Islet of Langerhans (tissue), 1 donor: ENCODE measurements around the gene CTSA.
"Not testable (repeated sequence)": the region's sequence is repeated elsewhere in the genome, so short reads cannot be mapped to it uniquely, and the experiment has no call there.

Experiments used
- FAIRE-seq: peaks from one replicate; lab custom pipeline; 2011; peaks lifted over from hg19 to GRCh38; lab: Jason Lieb, UNC

The CTSA gene

GRCh38 chr20:45918779-45919537 is 27.8 kb downstream of the CTSA start:
- no peak for FAIRE-seq

DNA sequence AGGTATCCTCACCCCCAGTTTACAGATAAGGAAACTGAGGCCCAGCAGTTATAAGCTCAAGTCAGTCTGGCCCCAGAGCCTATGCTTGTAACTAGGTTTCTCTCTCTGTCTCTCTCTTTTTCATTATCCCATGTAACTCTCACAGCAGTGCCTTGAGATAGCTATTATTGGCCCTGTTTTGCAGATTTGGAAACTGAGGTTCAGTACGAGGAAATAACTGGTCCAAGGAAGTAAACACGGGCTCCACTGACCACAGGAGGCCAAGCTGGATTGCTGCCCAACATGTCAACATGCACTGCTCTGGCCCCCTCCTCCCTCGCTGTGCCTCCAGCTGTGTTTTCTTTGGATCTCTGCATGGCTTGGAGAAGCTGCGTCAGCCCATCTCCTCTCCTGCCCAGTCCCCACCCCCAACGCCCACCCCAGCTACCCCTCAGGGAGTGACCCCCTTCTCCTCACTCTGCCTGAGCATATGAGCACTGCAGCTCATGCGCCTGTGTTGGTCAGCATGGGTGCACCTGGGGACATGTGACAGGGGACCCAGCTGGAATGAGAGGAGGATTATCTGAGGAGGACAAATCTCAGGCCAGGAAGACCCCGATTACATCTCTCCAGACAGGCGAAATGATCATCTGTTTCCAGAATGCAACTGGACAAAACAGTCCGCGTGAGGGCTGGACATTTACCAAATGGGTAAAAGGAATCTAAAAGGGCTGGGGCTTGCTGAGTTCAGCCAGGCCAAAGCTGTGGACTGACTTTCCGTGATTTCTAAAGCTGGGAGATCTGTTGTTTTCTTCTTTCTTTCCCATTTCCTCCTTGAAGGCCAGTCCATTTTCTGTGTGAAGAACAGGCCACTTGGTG is 28.6 kb downstream of the CTSA start:
- FAIRE-seq, result no peak

GRCh38 chr20:45920462-45921336 is 29.6 kb downstream of the CTSA start:
- FAIRE-seq, result no peak

GRCh38 chr20:45921337-45922189 is 30.4 kb downstream of the CTSA start:
- no peak for FAIRE-seq

GRCh38 chr20:45924391-45925261 is 33.5 kb downstream of the CTSA start:
- FAIRE-seq, result peak; percentile 95

- no peak for FAIRE-seq
These were observed 34.8 kb downstream of the CTSA start for GRCh38 chr20:45925821-45926506.

DNA sequence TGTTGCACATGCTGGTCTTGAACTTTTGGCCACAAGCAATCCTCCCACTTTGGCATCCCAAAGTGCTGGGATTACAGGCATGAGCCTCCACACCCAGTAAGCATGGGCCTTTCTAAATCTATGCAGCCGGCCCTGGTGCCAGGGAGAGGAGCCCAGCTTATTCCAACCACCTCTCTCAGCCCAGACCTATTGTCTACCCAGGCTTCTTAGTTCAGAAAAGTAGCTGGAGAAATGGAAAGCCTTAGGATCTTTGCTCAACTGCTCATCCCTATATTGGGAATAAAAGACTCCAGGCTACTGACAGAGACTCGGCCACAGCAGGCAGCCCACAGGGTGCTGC is 35.6 kb downstream of the CTSA start:
- no peak for FAIRE-seq

GRCh38 chr20:45927071-45927878 is 36.1 kb downstream of the CTSA start:
- no peak for FAIRE-seq

DNA sequence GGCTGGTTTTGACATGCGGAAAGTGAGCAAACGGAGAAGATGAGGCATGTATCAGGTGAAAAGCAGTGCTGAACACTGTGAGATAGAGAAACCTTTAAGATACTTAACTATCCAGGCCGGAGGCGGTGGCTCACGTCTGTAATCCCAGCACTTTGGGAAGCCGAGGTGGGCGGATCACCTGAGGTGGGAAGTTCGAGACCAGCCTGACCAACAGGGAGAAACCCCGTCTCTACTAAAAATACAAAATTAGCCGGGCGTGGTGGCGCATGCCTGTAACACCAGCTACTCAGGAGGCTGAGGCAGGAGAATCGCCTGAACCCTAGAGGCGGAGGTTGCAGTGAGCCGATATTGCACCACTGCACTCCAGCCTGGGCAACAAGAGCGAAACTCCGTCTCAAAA is 40.5 kb downstream of the CTSA start:
- FAIRE-seq, result not testable (repeated sequence)

DNA sequence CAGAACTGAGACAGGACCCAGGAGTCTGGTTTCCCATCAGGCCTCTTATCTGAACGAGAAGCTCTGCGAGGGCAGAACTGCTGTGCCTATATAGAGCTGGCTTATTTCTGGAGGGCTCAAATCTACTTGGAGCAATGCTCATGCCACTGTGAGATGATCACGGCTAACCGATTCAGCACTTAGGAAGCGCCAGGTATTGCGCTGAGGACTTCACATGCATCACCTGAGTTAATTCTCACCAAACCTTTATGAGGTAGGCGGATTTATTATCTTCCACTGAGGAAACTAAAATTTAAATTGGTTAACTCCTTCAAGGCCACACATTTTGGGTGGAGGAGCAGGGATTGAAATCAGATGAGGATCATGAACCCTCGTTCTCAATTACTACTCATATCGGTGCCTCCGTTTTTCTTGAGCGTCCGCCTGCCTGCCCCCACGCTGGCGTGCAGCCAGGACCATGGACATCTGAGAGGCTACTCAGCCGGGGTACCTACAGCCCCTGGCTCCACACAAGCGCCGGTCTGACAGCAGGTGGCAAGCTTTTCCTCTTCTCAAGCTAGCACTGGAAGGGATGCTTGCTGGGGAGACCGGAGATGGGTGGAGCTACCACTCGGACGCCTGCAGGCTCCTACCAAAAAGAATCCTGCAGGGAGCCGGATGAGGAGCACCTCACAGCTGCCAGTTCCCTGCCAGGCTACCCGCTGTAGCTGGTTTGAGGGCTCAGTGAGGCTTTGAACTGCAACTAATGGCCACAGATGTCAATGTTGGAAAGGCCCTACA is 42.3 kb downstream of the CTSA start:
- no peak for FAIRE-seq

DNA sequence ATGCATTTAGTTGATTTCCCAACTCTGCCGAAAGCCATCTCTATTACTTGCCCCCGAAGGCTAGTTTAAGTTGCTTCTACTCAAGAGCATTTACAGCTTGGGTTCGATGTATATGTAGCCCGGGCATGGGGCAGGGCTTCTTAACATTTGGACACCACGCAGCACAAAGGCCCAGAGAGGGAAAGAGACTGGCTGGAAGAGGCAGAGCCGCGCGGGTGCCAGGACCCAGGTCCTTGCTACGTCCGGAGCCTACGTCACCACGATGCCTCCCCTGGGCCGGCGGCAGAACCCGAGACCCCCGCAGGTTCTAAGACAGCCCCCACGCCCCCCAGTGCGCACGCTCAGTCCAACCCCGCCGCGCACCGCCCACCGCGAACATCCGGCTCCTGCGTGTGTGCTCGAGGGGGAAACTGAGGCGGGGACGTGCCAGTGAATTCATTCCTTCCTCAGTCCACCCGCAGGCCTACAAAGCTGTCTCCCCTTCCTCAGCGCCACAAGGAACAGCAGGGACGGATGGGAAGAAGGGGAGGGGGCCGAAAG is 43.0 kb downstream of the CTSA start:
- no peak for FAIRE-seq

GRCh38 chr20:45934586-45935415 is 43.7 kb downstream of the CTSA start, which contains the start of gene PCIF1:
Gene PCIF1, plus strand, starts transcription at chr20:45934683. Its CDS starts 4,317 bp downstream, at chr20:45939000.
- no peak for FAIRE-seq

DNA sequence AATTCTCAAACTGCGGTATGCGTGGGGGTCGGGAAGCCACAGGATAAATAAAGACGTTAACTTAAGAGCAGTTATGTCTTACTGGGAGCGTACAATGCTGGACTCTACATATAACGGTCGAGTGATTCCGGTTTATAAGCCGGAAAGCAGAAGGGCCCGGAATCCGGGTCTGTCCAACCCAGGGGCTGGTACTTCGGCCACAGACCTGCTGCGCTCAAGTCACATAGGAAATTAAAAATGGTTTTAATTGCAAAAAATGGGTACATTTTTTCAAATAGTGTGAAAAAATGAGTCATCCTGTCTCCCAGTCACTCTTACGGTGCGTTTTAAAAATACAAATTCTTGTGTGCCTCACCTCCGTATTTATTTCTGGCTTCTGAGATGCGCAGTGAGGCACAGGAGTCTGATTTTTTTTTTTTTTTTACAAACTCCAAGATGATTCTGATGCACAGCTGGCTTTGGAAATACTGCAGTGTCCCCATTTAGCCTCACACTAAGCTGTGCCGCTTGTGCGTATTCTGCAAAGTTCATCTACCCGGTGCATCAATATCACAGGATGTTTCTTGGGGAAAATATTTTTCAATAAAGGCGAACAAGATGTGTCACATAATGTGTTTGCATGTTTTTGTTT is 44.4 kb downstream of the CTSA start:
- no peak for FAIRE-seq

DNA sequence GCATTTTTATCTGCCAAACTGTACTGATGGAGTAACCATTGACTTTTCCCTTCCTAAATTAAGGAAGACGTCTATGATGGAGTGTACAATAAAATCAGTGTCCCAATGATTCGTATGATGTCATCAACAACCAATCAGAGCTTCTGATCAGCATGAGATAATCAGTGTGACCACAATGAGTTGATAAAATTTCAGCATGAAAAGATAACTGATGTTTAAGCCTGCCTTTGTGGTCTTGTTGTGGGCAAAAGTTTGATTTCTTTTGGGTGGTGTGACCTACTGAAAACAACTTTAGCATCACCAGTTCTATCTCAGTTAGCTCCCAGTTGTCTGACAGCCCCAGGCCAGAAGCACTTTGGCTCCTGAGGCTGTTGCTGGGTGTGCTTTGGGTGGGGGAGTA is 46.6 kb downstream of the CTSA start:
- no peak for FAIRE-seq

DNA sequence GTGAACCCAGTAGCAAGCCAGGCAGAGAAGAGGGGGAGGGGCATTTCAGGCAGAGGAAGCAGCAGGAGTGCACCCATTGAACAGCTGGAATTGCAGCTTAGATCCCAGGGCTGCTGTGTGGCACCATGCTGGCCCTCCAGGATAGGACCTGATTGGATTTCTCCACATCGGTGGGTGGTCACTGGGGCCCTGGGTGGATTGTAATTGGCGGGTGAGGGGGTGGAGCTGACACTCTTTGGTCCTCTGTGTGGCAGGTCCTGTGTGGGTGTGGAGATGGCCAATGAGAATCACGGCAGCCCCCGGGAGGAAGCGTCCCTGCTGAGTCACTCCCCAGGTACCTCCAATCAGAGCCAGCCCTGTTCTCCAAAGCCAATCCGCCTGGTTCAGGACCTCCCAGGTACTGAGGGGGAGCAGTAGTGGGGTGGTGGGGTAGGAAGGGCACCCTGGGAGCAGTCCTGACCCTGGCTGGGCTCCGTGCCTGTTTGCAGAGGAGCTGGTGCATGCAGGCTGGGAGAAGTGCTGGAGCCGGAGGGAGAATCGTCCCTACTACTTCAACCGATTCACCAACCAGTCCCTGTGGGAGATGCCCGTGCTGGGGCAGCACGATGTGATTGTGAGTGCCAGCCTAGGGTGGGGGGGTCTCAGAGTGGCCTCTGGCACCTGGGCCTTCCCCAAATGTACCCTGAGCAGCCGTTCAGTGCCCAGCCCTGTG is 47.7 kb downstream of the CTSA start:
- no peak for FAIRE-seq

DNA sequence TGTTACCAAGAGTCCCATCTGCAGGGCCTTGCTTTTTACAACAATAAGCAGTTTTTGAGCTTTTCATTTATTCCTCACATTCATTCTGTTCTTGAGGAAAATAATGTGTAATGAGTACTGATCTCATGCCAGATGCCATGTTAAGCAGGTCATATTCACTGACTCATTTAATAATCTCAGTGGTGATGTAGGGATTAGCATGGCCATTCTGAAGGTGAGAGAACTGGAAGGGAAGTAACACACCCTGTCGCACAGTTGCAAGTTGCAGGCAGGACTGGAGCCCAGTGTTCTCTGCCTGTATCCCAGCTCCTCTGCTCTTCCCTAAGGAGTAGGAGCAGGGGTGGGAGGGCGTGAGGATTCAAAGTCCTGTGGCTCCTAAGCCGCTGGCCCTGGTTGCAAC is 48.9 kb downstream of the CTSA start:
- no peak for FAIRE-seq
